Esophagus squamous epithelium (tissue), 4 donors: ENCODE results near the gene METTL22.

Source experiments
- POLR2A ChIP-seq, 4 donors: fragments of 450-650 bp; IDR thresholded peaks; one replicate each; pipeline ENCODE4 v1.6.1; 2017; ENCODE audit warnings: antibody characterized with exemption in 4 of 4, mild to moderate bottlenecking in 4 of 4, moderate library complexity in 3 of 4
- TF ChIP-seq, protein P1 (sequence below), 6 experiments: fragments of 450-650 bp in 4 of 6; fragments of 200-600 bp in 2 of 6; sonication (generic) in 2 of 6; IDR thresholded peaks; one replicate each; pipeline ENCODE4 v1.5.1; 2016 to 2019; ENCODE audit warnings: antibody characterized with exemption in 6 of 6, mild to moderate bottlenecking in 4 of 6, moderate library complexity in 4 of 6

DNA sequence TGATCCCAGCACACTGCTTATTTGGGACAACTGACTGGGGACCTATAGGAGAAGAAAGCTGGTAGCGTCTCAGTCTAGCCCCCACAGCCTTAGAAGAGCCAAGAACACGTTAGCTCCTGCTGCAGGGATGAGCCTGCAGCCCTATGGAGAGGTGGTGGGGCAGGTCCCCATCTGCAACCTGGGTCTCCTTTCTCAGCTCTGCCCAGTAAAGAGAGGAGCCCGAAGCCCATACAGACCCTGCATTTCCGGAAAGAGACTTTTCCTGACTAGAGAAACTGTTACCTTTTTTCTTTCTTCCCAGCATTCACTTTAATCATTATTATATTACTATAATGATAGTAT, 788 bp downstream of the METTL22 start:
- TF ChIP-seq, protein P1, sequence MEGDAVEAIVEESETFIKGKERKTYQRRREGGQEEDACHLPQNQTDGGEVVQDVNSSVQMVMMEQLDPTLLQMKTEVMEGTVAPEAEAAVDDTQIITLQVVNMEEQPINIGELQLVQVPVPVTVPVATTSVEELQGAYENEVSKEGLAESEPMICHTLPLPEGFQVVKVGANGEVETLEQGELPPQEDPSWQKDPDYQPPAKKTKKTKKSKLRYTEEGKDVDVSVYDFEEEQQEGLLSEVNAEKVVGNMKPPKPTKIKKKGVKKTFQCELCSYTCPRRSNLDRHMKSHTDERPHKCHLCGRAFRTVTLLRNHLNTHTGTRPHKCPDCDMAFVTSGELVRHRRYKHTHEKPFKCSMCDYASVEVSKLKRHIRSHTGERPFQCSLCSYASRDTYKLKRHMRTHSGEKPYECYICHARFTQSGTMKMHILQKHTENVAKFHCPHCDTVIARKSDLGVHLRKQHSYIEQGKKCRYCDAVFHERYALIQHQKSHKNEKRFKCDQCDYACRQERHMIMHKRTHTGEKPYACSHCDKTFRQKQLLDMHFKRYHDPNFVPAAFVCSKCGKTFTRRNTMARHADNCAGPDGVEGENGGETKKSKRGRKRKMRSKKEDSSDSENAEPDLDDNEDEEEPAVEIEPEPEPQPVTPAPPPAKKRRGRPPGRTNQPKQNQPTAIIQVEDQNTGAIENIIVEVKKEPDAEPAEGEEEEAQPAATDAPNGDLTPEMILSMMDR (IDR thresholded peaks at IDR 0.05) = no peak
- TF ChIP-seq POLR2A (IDR thresholded peaks at IDR 0.05) = no peak
